Esophagus squamous epithelium (tissue), 4 donors: Measurements from ENCODE around the gene FRYL.
"Not testable (repeated sequence)": the region's sequence is repeated elsewhere in the genome, so short reads cannot be mapped to it uniquely, and the experiment has no call there.

Source experiments
- CTCF ChIP-seq, 6 experiments: fragments of 450-650 bp in 4 of 6; fragments of 200-600 bp in 2 of 6; sonication (generic) in 2 of 6; IDR thresholded peaks; one replicate each; pipeline ENCODE4 v1.5.1; 2016 to 2019; ENCODE audit warnings: antibody characterized with exemption in 6 of 6, mild to moderate bottlenecking in 4 of 6, moderate library complexity in 4 of 6
- POLR2A ChIP-seq, 4 donors: fragments of 450-650 bp; IDR thresholded peaks; one replicate each; pipeline ENCODE4 v1.6.1; 2017; ENCODE audit warnings: antibody characterized with exemption in 4 of 4, mild to moderate bottlenecking in 4 of 4, moderate library complexity in 3 of 4

- TF ChIP-seq CTCF, POLR2A (IDR thresholded peaks at IDR 0.05): not testable (repeated sequence)
Observed at GRCh38 chr4:48638586-48638985, 141.5 kb downstream of the FRYL start.
